ENCODE data around the gene DOCK11.
"Not testable (repeated sequence)": the region's sequence is repeated elsewhere in the genome, so short reads cannot be mapped to it uniquely, and the experiment has no call there.

The DOCK11 gene

DNA sequence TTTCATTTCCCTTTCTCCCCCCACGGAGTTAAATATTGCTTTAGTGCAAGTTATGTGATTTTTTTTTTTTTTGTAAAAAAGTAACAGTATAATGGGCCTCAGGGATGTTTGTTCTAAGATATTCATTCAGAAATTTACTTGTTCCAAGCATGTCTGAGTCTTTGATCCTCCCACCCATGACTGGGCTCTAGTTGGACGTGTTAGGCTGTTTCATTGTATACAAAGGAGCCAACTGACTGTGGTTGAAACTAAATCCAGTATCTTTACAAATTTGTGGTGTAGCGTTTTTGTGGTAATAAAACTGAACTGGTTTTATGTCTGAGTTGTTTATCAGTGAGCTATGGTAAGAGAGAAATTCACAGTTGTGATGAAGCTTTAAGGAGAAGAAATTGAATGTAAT is 74.1 kb downstream of the DOCK11 start:
- Histone ChIP-seq H3K27ac (ENCODE audit: low read depth, low read length) (no peak overlapping the region), H3K27me3 (ENCODE audit: control insufficient read depth in 1 of 2, insufficient read depth in 2 of 2, low read length in 2 of 2) (no peaks in the 10 kb centered on the region), H3K36me3 (ENCODE audit: control insufficient read depth in 1 of 2, insufficient read depth in 2 of 2, low read length in 2 of 2) (peaks cover 0 to 2% of the 10 kb centered on the region in 2 donors), H3K9ac (ENCODE audit: low read depth in 1 of 2, low read length in 2 of 2) (no peak overlapping the region), H3K4me3 (ENCODE audit: low read depth in 1 of 2, low read length in 2 of 2) (no peak overlapping the region), H3K4me1 (ENCODE audit: control insufficient read depth in 1 of 2, insufficient read depth in 2 of 2, low read length in 2 of 2) (no peaks in the 10 kb centered on the region), H3K9me3 (ENCODE audit: control insufficient read depth in 1 of 2, low read length in 2 of 2) (no peaks in the 10 kb centered on the region)

DNA sequence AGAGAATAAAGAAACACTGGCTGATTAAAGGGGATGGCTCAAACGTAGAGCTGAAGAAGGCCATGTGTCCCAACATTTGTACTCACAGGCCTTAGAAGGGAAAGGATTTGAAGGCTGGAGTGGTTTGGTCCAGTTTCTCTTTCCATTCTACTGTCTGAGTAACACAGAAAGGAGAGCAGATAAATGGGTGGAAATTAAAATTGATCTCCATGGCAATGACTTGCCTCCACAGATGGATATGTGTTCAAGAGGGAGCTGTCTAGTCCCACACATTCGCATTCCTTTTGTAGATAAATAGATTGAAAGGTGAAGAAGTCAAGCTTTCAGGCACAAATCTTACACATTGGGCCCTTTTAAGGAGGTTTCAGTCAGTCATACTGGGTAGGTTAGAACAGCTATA is 74.6 kb downstream of the DOCK11 start:
- Histone ChIP-seq H3K27me3 (ENCODE audit: control insufficient read depth in 1 of 2, insufficient read depth in 2 of 2, low read length in 2 of 2) (no peaks in the 10 kb centered on the region), H3K36me3 (ENCODE audit: control insufficient read depth in 1 of 2, insufficient read depth in 2 of 2, low read length in 2 of 2) (peaks cover 0 to 2% of the 10 kb centered on the region in 2 donors), H3K27ac (ENCODE audit: low read depth, low read length) (no peak overlapping the region), H3K4me1 (ENCODE audit: control insufficient read depth in 1 of 2, insufficient read depth in 2 of 2, low read length in 2 of 2) (no peaks in the 10 kb centered on the region), H3K9ac (ENCODE audit: low read depth in 1 of 2, low read length in 2 of 2) (no peak overlapping the region), H3K9me3 (ENCODE audit: control insufficient read depth in 1 of 2, low read length in 2 of 2) (no peaks in the 10 kb centered on the region), H3K4me3 (ENCODE audit: low read depth in 1 of 2, low read length in 2 of 2) (no peak overlapping the region)

DNA sequence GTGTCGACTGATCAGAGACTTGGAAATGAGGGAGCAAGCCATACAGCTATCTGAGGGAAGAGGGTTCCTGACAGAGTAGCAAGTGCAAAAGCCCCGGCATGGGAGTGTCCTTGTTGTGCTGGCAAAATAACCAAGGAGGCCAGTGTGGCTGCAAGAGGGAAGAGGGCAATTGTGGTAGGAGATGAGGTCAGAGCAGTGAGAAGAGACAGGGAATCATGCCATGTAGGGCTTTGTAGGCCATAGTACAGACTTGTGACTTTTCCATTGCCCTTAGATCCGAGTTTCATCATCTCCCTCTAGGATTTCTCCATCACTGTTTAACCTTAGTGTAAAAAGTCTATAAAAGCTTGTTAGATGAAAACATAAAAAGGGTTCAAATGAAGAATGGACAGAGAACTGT is 76.2 kb downstream of the DOCK11 start:
- Histone ChIP-seq H3K36me3 (ENCODE audit: control insufficient read depth in 1 of 2, insufficient read depth in 2 of 2, low read length in 2 of 2) (peaks cover 0 to 2% of the 10 kb centered on the region in 2 donors), H3K4me3 (ENCODE audit: low read depth in 1 of 2, low read length in 2 of 2) (no peak overlapping the region), H3K9me3 (ENCODE audit: control insufficient read depth in 1 of 2, low read length in 2 of 2) (no peaks in the 10 kb centered on the region), H3K27me3 (ENCODE audit: control insufficient read depth in 1 of 2, insufficient read depth in 2 of 2, low read length in 2 of 2) (no peaks in the 10 kb centered on the region), H3K4me1 (ENCODE audit: control insufficient read depth in 1 of 2, insufficient read depth in 2 of 2, low read length in 2 of 2) (no peaks in the 10 kb centered on the region), H3K9ac (ENCODE audit: low read depth in 1 of 2, low read length in 2 of 2) (no peak overlapping the region), H3K27ac (ENCODE audit: low read depth, low read length) (no peak overlapping the region)

GRCh38 chrX:118574666-118575065 is 79.1 kb downstream of the DOCK11 start:
- Histone ChIP-seq H3K4me3 (ENCODE audit: low read depth in 1 of 2, low read length in 2 of 2) (no peak overlapping the region), H3K9me3 (ENCODE audit: control insufficient read depth in 1 of 2, low read length in 2 of 2) (no peaks in the 10 kb centered on the region), H3K36me3 (ENCODE audit: control insufficient read depth in 1 of 2, insufficient read depth in 2 of 2, low read length in 2 of 2) (peaks cover 0 to 2% of the 10 kb centered on the region in 2 donors), H3K9ac (ENCODE audit: low read depth in 1 of 2, low read length in 2 of 2) (no peak overlapping the region), H3K4me1 (ENCODE audit: control insufficient read depth in 1 of 2, insufficient read depth in 2 of 2, low read length in 2 of 2) (no peaks in the 10 kb centered on the region), H3K27me3 (ENCODE audit: control insufficient read depth in 1 of 2, insufficient read depth in 2 of 2, low read length in 2 of 2) (no peaks in the 10 kb centered on the region), H3K27ac (ENCODE audit: low read depth, low read length) (no peak overlapping the region)

GRCh38 chrX:118577041-118577440 is 81.4 kb downstream of the DOCK11 start:
- Histone ChIP-seq H3K27ac (ENCODE audit: low read depth, low read length) (no peak overlapping the region), H3K4me1 (ENCODE audit: control insufficient read depth in 1 of 2, insufficient read depth in 2 of 2, low read length in 2 of 2) (no peaks in the 10 kb centered on the region), H3K9me3 (ENCODE audit: control insufficient read depth in 1 of 2, low read length in 2 of 2) (no peaks in the 10 kb centered on the region), H3K27me3 (ENCODE audit: control insufficient read depth in 1 of 2, insufficient read depth in 2 of 2, low read length in 2 of 2) (no peaks in the 10 kb centered on the region), H3K9ac (ENCODE audit: low read depth in 1 of 2, low read length in 2 of 2) (no peak overlapping the region), H3K4me3 (ENCODE audit: low read depth in 1 of 2, low read length in 2 of 2) (no peak overlapping the region), H3K36me3 (ENCODE audit: control insufficient read depth in 1 of 2, insufficient read depth in 2 of 2, low read length in 2 of 2) (peaks cover 0 to 2% of the 10 kb centered on the region in 2 donors)

DNA sequence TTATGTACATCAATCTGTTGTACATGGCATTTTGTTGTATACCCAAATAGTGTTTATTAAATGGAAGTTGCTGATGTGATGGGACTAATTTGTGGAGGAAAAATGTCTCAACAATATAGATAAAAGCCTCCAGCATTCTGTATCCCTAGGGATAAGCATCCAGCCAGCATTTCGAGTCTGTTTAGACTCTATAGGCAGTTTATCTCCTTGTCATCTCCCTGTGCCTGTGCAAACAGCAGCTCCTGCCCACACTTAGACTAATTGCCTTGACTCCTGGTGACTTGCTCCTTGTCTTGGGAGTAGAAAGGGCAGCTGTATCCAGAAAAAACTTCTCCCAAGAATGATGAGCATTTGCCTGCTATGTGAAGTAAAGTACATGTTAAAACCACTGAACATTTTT is 83.8 kb downstream of the DOCK11 start:
- Histone ChIP-seq H3K27me3 (ENCODE audit: control insufficient read depth in 1 of 2, insufficient read depth in 2 of 2, low read length in 2 of 2) (no peaks in the 10 kb centered on the region), H3K4me3 (ENCODE audit: low read depth in 1 of 2, low read length in 2 of 2) (no peak overlapping the region), H3K27ac (ENCODE audit: low read depth, low read length) (no peak overlapping the region), H3K9ac (ENCODE audit: low read depth in 1 of 2, low read length in 2 of 2) (no peak overlapping the region), H3K36me3 (ENCODE audit: control insufficient read depth in 1 of 2, insufficient read depth in 2 of 2, low read length in 2 of 2) (no peaks in the 10 kb centered on the region), H3K9me3 (ENCODE audit: control insufficient read depth in 1 of 2, low read length in 2 of 2) (no peaks in the 10 kb centered on the region), H3K4me1 (ENCODE audit: control insufficient read depth in 1 of 2, insufficient read depth in 2 of 2, low read length in 2 of 2) (no peaks in the 10 kb centered on the region)

DNA sequence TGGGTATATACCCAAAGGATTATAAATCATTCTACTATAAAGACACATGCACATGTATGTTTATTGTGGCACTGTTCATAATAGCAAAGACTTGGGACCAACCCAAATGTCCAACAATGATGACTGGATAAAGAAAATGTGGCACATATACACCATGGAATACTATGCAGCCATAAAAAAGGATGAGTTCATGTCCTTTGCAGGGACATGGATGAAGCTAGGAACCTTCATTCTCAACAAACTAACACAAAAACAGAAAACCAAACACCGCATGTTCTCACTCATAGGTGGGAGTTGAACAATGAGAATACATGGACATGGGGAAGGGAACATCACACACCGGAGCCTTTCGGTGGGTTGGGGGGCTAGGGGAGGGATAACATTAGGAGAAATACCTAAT is 87.3 kb downstream of the DOCK11 start:
- H3K27me3 ChIP-seq (ENCODE audit: control insufficient read depth in 1 of 2, insufficient read depth in 2 of 2, low read length in 2 of 2); H3K36me3 ChIP-seq (ENCODE audit: control insufficient read depth in 1 of 2, insufficient read depth in 2 of 2, low read length in 2 of 2); H3K4me1 ChIP-seq (ENCODE audit: control insufficient read depth in 1 of 2, insufficient read depth in 2 of 2, low read length in 2 of 2); H3K9me3 ChIP-seq (ENCODE audit: control insufficient read depth in 1 of 2, low read length in 2 of 2); H3K9ac ChIP-seq (ENCODE audit: low read depth in 1 of 2, low read length in 2 of 2); H3K27ac ChIP-seq (ENCODE audit: low read depth, low read length); H3K4me3 ChIP-seq (ENCODE audit: low read depth in 1 of 2, low read length in 2 of 2): not testable (repeated sequence)

GRCh38 chrX:118583781-118584180 is 88.2 kb downstream of the DOCK11 start:
- Histone ChIP-seq H3K36me3 (ENCODE audit: control insufficient read depth in 1 of 2, insufficient read depth in 2 of 2, low read length in 2 of 2) (no peaks in the 10 kb centered on the region), H3K4me3 (ENCODE audit: low read depth in 1 of 2, low read length in 2 of 2) (no peak overlapping the region), H3K9me3 (ENCODE audit: control insufficient read depth in 1 of 2, low read length in 2 of 2) (no peaks in the 10 kb centered on the region), H3K27ac (ENCODE audit: low read depth, low read length) (no peak overlapping the region), H3K4me1 (ENCODE audit: control insufficient read depth in 1 of 2, insufficient read depth in 2 of 2, low read length in 2 of 2) (no peaks in the 10 kb centered on the region), H3K27me3 (ENCODE audit: control insufficient read depth in 1 of 2, insufficient read depth in 2 of 2, low read length in 2 of 2) (no peaks in the 10 kb centered on the region), H3K9ac (ENCODE audit: low read depth in 1 of 2, low read length in 2 of 2) (no peak overlapping the region)

GRCh38 chrX:118585296-118585695 is 89.7 kb downstream of the DOCK11 start:
- no peak overlapping the region for H3K9ac ChIP-seq (ENCODE audit: low read depth in 1 of 2, low read length in 2 of 2)
- no peaks in the 10 kb centered on the region for H3K9me3 ChIP-seq (ENCODE audit: control insufficient read depth in 1 of 2, low read length in 2 of 2)
- H3K4me1 ChIP-seq (ENCODE audit: control insufficient read depth in 1 of 2, insufficient read depth in 2 of 2, low read length in 2 of 2): no peaks in the 10 kb centered on the region
- H3K27ac ChIP-seq (ENCODE audit: low read depth, low read length): no peak overlapping the region
- H3K4me3 ChIP-seq (ENCODE audit: low read depth in 1 of 2, low read length in 2 of 2): no peak overlapping the region
- no peaks in the 10 kb centered on the region for H3K27me3 ChIP-seq (ENCODE audit: control insufficient read depth in 1 of 2, insufficient read depth in 2 of 2, low read length in 2 of 2)
- no peaks in the 10 kb centered on the region for H3K36me3 ChIP-seq (ENCODE audit: control insufficient read depth in 1 of 2, insufficient read depth in 2 of 2, low read length in 2 of 2)

DNA sequence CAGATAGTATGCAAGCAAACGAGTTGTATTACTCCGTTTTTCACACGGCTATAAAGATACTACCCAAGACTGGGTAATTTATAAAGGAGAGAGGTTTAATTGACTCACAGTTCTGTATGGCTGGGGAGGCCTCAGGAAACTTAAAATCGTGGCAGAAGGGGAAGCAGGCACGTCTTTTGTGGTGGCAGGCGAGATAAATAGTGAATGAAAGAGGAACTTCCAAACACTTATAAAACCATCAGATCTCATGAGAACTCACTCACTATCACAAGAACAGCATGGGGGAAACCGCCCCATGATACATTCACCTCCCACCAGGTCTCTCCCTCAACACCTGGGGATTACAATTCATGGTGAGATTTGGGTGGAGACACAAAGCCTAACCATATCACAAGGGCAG is 90.6 kb downstream of the DOCK11 start:
- not testable (repeated sequence) for H3K36me3 ChIP-seq (ENCODE audit: control insufficient read depth in 1 of 2, insufficient read depth in 2 of 2, low read length in 2 of 2); H3K9ac ChIP-seq (ENCODE audit: low read depth in 1 of 2, low read length in 2 of 2); H3K27ac ChIP-seq (ENCODE audit: low read depth, low read length); H3K9me3 ChIP-seq (ENCODE audit: control insufficient read depth in 1 of 2, low read length in 2 of 2); H3K27me3 ChIP-seq (ENCODE audit: control insufficient read depth in 1 of 2, insufficient read depth in 2 of 2, low read length in 2 of 2); H3K4me1 ChIP-seq (ENCODE audit: control insufficient read depth in 1 of 2, insufficient read depth in 2 of 2, low read length in 2 of 2); H3K4me3 ChIP-seq (ENCODE audit: low read depth in 1 of 2, low read length in 2 of 2)

- H3K4me3 ChIP-seq (ENCODE audit: low read depth in 1 of 2, low read length in 2 of 2): no peak overlapping the region
- no peaks in the 10 kb centered on the region for H3K36me3 ChIP-seq (ENCODE audit: control insufficient read depth in 1 of 2, insufficient read depth in 2 of 2, low read length in 2 of 2)
- no peaks in the 10 kb centered on the region for H3K4me1 ChIP-seq (ENCODE audit: control insufficient read depth in 1 of 2, insufficient read depth in 2 of 2, low read length in 2 of 2)
- no peak overlapping the region for H3K9ac ChIP-seq (ENCODE audit: low read depth in 1 of 2, low read length in 2 of 2)
- H3K27me3 ChIP-seq (ENCODE audit: control insufficient read depth in 1 of 2, insufficient read depth in 2 of 2, low read length in 2 of 2): no peaks in the 10 kb centered on the region
- H3K9me3 ChIP-seq (ENCODE audit: control insufficient read depth in 1 of 2, low read length in 2 of 2): no peaks in the 10 kb centered on the region
- H3K27ac ChIP-seq (ENCODE audit: low read depth, low read length): no peak overlapping the region
Observed at GRCh38 chrX:118588715-118589114, 93.1 kb downstream of the DOCK11 start.
